Astrocyte (in vitro differentiated cells and primary cell): Measurements from ENCODE around the gene BMAL2.

Experiments
- CTCF ChIP-seq: IDR thresholded peaks from 2 replicates; pipeline ENCODE4 v1.5.1; 2011; ENCODE audit warnings: low read depth, mild to moderate bottlenecking, inconsistent platforms, low read length, moderate library complexity; ENCODE audit not compliant: insufficient read depth
- EZH2 ChIP-seq: IDR thresholded peaks from 2 replicates; pipeline ENCODE4 v1.6.1; 2012; ENCODE audit warnings: mild to moderate bottlenecking, low read length, inconsistent platforms; ENCODE audit not compliant: insufficient read depth

GRCh38 chr12:27293463-27293862, 39.2 kb upstream of the BMAL2 start:
- TF ChIP-seq EZH2, result no peak
- TF ChIP-seq CTCF, result no peak
